Hepatocyte (in vitro differentiated cells): Measurements from ENCODE around the gene SIDT2.

Source experiments
- EZH2phosphoT487 ChIP-seq: fragments of 200-600 bp; sonication (generic); IDR thresholded peaks from one replicate; pipeline ENCODE4 v1.6.1; 2018; ENCODE audit warnings: antibody characterized with exemption, mild to moderate bottlenecking, low read depth, moderate library complexity; ENCODE audit not compliant: unreplicated experiment, severe bottlenecking
- TF ChIP-seq, protein P1 (sequence below): fragments of 200-600 bp; sonication (generic); IDR thresholded peaks from 2 replicates; pipeline ENCODE4 v1.5.1; 2016; ENCODE audit warnings: antibody characterized with exemption, mild to moderate bottlenecking; ENCODE audit not compliant: poor library complexity

DNA sequence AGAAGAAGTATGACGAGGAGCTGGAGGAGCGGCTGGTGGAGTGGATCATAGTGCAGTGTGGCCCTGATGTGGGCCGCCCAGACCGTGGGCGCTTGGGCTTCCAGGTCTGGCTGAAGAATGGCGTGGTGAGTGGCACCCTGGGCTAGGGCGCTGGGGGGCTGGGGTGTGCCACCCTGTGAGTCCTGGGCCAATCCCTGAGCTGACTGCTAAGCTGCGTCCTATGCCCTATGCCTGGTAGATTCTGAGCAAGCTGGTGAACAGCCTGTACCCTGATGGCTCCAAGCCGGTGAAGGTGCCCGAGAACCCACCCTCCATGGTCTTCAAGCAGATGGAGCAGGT is 24.5 kb downstream of the SIDT2 start:
- TF ChIP-seq, protein P1, sequence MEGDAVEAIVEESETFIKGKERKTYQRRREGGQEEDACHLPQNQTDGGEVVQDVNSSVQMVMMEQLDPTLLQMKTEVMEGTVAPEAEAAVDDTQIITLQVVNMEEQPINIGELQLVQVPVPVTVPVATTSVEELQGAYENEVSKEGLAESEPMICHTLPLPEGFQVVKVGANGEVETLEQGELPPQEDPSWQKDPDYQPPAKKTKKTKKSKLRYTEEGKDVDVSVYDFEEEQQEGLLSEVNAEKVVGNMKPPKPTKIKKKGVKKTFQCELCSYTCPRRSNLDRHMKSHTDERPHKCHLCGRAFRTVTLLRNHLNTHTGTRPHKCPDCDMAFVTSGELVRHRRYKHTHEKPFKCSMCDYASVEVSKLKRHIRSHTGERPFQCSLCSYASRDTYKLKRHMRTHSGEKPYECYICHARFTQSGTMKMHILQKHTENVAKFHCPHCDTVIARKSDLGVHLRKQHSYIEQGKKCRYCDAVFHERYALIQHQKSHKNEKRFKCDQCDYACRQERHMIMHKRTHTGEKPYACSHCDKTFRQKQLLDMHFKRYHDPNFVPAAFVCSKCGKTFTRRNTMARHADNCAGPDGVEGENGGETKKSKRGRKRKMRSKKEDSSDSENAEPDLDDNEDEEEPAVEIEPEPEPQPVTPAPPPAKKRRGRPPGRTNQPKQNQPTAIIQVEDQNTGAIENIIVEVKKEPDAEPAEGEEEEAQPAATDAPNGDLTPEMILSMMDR: no peak
- no peak for TF ChIP-seq EZH2phosphoT487
